Panc1 (cell line): Measurements from ENCODE around the gene NEB. TPM values are rescaled to one million over a fixed set of nuclear protein-coding genes. Genes with fewer than 3 reads are reported as not detected.

ENCODE experiments used
- ATAC-seq: fragments of 200-7000 bp; cut with Tn5 transposase; 2 replicates; pipeline ENCODE4 v1.9.1; 2020; ENCODE audit warnings: mild to moderate bottlenecking, moderate library complexity
- BruUV-seq: library from RNA; stranded (reverse); fragments of 400-500 nt; replicated peaks from 2 replicates; lab custom pipeline; 2021; lab: Mats Ljungman, UMichigan
- CTCF ChIA-PET: fragments of 300-600 bp; sonication (Branson Sonifier 250); formaldehyde crosslinking; loops from one replicate; lab custom pipeline; 2022; ENCODE audit warnings: antibody characterized with exemption; lab: Charles Lee
- POLR2A ChIA-PET: fragments of 300-600 bp; sonication (Branson Sonifier 250); formaldehyde crosslinking; loops from one replicate; lab custom pipeline; 2022; ENCODE audit warnings: antibody characterized with exemption; lab: Charles Lee
- DNase-seq: peaks from one replicate; pipeline ENCODE4 v3.0.0-alpha.2; 2010; ENCODE audit warnings: low read depth, low spot score
- H3K27ac ChIP-seq: 2 replicates; pipeline ENCODE4 v1.5.1; 2011; ENCODE audit warnings: mild to moderate bottlenecking, low read length, inconsistent platforms
- H3K27me3 ChIP-seq: fragments of 200-500 bp; sonication (Bioruptor generic); 2 replicates; pipeline ENCODE4 v1.6.0; 2014; ENCODE audit warnings: low read length, inconsistent platforms; ENCODE audit not compliant: control insufficient read depth, insufficient read depth
- H3K36me3 ChIP-seq: fragments of 200-500 bp; sonication (Bioruptor generic); 2 replicates; pipeline ENCODE4 v1.5.1; 2014; ENCODE audit warnings: inconsistent platforms, mild to moderate bottlenecking, low read length, moderate library complexity; ENCODE audit not compliant: control insufficient read depth, insufficient read depth
- H3K4me1 ChIP-seq: 2 replicates; pipeline ENCODE4 v1.5.1; 2011; ENCODE audit warnings: inconsistent platforms, mild to moderate bottlenecking, low read length, moderate library complexity; ENCODE audit not compliant: control insufficient read depth, insufficient read depth
- H3K4me3 ChIP-seq, 2 experiments: 2 replicates each; pipeline ENCODE4 v1.5.1; 2011 to 2012; ENCODE audit warnings: low read depth in 2 of 2, low read length in 2 of 2, mild to moderate bottlenecking in 2 of 2, inconsistent platforms in 1 of 2, moderate library complexity in 1 of 2
- H3K9me3 ChIP-seq: fragments of 200-500 bp; sonication (Bioruptor generic); 2 replicates; pipeline ENCODE4 v1.5.1; 2014; ENCODE audit warnings: low read depth, mild to moderate bottlenecking, inconsistent platforms, low read length, moderate library complexity; ENCODE audit not compliant: control insufficient read depth, insufficient read depth
- CTCF ChIP-seq: fragments of 450-650 bp; IDR thresholded peaks from 2 replicates; pipeline ENCODE4 v1.5.1; 2017; ENCODE audit warnings: mild to moderate bottlenecking
- POLR2AphosphoS5 ChIP-seq: IDR thresholded peaks from 2 replicates; pipeline ENCODE4 v1.6.1; 2012; ENCODE audit warnings: mild to moderate bottlenecking, low read depth, low read length, moderate library complexity
- REST ChIP-seq, 2 experiments: IDR thresholded peaks; 2 replicates each; pipeline ENCODE4 v1.6.1; 2011 to 2012; ENCODE audit warnings: low read depth in 2 of 2, control low read depth in 1 of 2, low read length in 1 of 2, mild to moderate bottlenecking in 1 of 2, moderate library complexity in 1 of 2; ENCODE audit not compliant: insufficient read depth in 1 of 2
- SIN3A ChIP-seq: IDR thresholded peaks from 2 replicates; pipeline ENCODE4 v1.6.1; 2012; ENCODE audit warnings: low read depth, mild to moderate bottlenecking, low read length, moderate library complexity, borderline replicate concordance; ENCODE audit not compliant: insufficient read depth
- TCF7L2 ChIP-seq: IDR thresholded peaks from 2 replicates; pipeline ENCODE4 v1.6.1; 2011; ENCODE audit warnings: mild to moderate bottlenecking, low read depth, low read length, inconsistent platforms
- in situ Hi-C: cut with HindIII; loops from 2 replicates; pipeline ENCODE4 v1.10.0; 2016; ENCODE audit warnings: low sequenced_read_pairs, low pct_unique_long_range_greater_than_20kb
- intact Hi-C: fragments of 100-400 bp; cut with micrococcal nuclease; formaldehyde crosslinking; loops from one replicate; pipeline ENCODE4 v1.10.0; 2022; ENCODE audit not compliant: unreplicated experiment
- total RNA-seq: library from RNA; stranded (reverse); gene quantifications from one replicate; pipeline ENCODE4 v1.2.1, GENCODE V29; 2021; ENCODE audit not compliant: unreplicated experiment

NEB gene
- total RNA-seq, 1 experiment from 2014 or later = 0.10 TPM

GRCh38 chr2:151577116-151577515 is 157.2 kb downstream of the NEB start:
- Histone ChIP-seq H3K27ac (no peak overlapping the region), H3K4me1 (no peaks in the 10 kb centered on the region), H3K9me3 (no peaks in the 10 kb centered on the region), H3K36me3 (no peaks in the 10 kb centered on the region), H3K27me3 (no peaks in the 10 kb centered on the region), H3K4me3 (no peak overlapping the region)
- no peak for ATAC-seq
- BruUV-seq = no TSS peak
- DNase-seq = no peak
- intact Hi-C loops (no loop called here), in situ Hi-C loops (no loop called here)
- CTCF ChIA-PET = no interaction called here
- TF ChIP-seq POLR2AphosphoS5 (no peak), CTCF (no peak), SIN3A (no peak), TCF7L2 (no peak), REST (IDR thresholded peaks at IDR 0.05; ENCODE audit: insufficient read depth in 1 of 2, low read depth in 2 of 2, low read length in 1 of 2) (no peak)
- POLR2A ChIA-PET = no interaction called here

- TF ChIP-seq CTCF = no peak
- no peak for TF ChIP-seq POLR2AphosphoS5
- TF ChIP-seq REST (IDR thresholded peaks at IDR 0.05; ENCODE audit: insufficient read depth in 1 of 2, low read depth in 2 of 2, low read length in 1 of 2) = no peak
- no peak for TF ChIP-seq SIN3A
- TF ChIP-seq TCF7L2 = no peak
- in situ Hi-C loops (no loop called here), intact Hi-C loops (no loop called here)
- POLR2A ChIA-PET = no interaction called here
- H3K27me3 ChIP-seq = no peaks in the 10 kb centered on the region
- CTCF ChIA-PET = no interaction called here
- H3K27ac ChIP-seq = no peak overlapping the region
- no peaks in the 10 kb centered on the region for H3K36me3 ChIP-seq
- H3K4me1 ChIP-seq = no peaks in the 10 kb centered on the region
- ATAC-seq (no peak), DNase-seq (no peak)
- no peak overlapping the region for H3K4me3 ChIP-seq
- BruUV-seq = no TSS peak
- H3K9me3 ChIP-seq = no peaks in the 10 kb centered on the region
Measured at GRCh38 chr2:151576080-151576479, 158.2 kb downstream of the NEB start.
